Smooth muscle cell (in vitro differentiated cells): ENCODE results near the gene ASF1A. TPM values are rescaled to one million over a fixed set of nuclear protein-coding genes. Genes with fewer than 3 reads are reported as not detected.

Experiments used
- DNase-seq: peaks from one replicate; lab custom pipeline; 2025; ENCODE audit not compliant: unreplicated experiment; lab: John Stamatoyannopoulos, UW
- H2AFZ ChIP-seq: fragments of 200-600 bp; sonication (generic); 2 replicates; pipeline ENCODE4 v1.6.0; 2016; ENCODE audit warnings: antibody characterized with exemption, low read depth, mild to moderate bottlenecking
- H3F3A ChIP-seq: fragments of 200-600 bp; sonication (generic); 2 replicates; pipeline ENCODE4 v1.6.0; 2017; ENCODE audit warnings: antibody characterized with exemption, low read depth
- H3K27ac ChIP-seq: fragments of 200-600 bp; sonication (generic); 2 replicates; pipeline ENCODE4 v1.5.1; 2016; ENCODE audit warnings: low read depth, mild to moderate bottlenecking
- H3K27me3 ChIP-seq: fragments of 200-600 bp; sonication (generic); 2 replicates; pipeline ENCODE4 v1.6.1; 2016; ENCODE audit warnings: low read depth, mild to moderate bottlenecking
- H3K36me3 ChIP-seq: fragments of 200-600 bp; sonication (generic); 2 replicates; pipeline ENCODE4 v1.5.1; 2016; ENCODE audit warnings: low read depth
- H3K4me1 ChIP-seq: fragments of 200-600 bp; sonication (generic); 2 replicates; pipeline ENCODE4 v1.5.1; 2016; ENCODE audit warnings: low read depth
- H3K4me2 ChIP-seq: fragments of 200-600 bp; sonication (generic); 2 replicates; pipeline ENCODE4 v1.6.0; 2016; ENCODE audit warnings: mild to moderate bottlenecking
- H3K4me3 ChIP-seq: fragments of 200-600 bp; sonication (generic); 2 replicates; pipeline ENCODE4 v1.5.1; 2016; ENCODE audit warnings: mild to moderate bottlenecking
- H3K79me2 ChIP-seq: fragments of 200-600 bp; sonication (generic); 2 replicates; pipeline ENCODE4 v1.6.0; 2016; ENCODE audit warnings: low read depth, mild to moderate bottlenecking
- H3K9ac ChIP-seq: fragments of 200-600 bp; sonication (generic); 2 replicates; pipeline ENCODE4 v1.6.0; 2016; ENCODE audit warnings: low read depth
- H3K9me3 ChIP-seq: fragments of 200-600 bp; sonication (generic); replicated peaks from 2 replicates; pipeline ENCODE4 v1.5.1; 2016; ENCODE audit warnings: low read depth
- H4K20me1 ChIP-seq: fragments of 200-600 bp; sonication (generic); 2 replicates; pipeline ENCODE4 v1.6.0; 2016; ENCODE audit warnings: low read depth
- CTCF ChIP-seq: fragments of 200-600 bp; sonication (generic); IDR thresholded peaks from 2 replicates; pipeline ENCODE4 v1.5.1; 2017; ENCODE audit warnings: borderline replicate concordance, mild to moderate bottlenecking, antibody characterized with exemption; ENCODE audit not compliant: insufficient read depth, poor library complexity, severe bottlenecking
- WGBS: methylation state at CpG from one replicate; pipeline ENCODE4 v1.1.7; 2016; ENCODE audit warnings: low lambda C conversion rate; 5-methylcytosine and 5-hydroxymethylcytosine counted together
- polyA plus RNA-seq: library from polyadenylated mRNA; unstranded; fragments of >200 nt; fragmentation: Nextera tagmentation; extraction: Ambion mirVana; gene quantifications from 2 replicates; pipeline ENCODE4 v1.2.1, GENCODE V29; 2016
- total RNA-seq: library from RNA; depleted of rRNA; stranded (reverse); fragments of >200 nt; gene quantifications from 2 replicates; pipeline ENCODE4 v1.2.3, GENCODE V29; 2014

ASF1A gene
- total and polyA plus RNA-seq, 2 experiments from 2014 or later, result 33.4 to 38.8 TPM

- no peaks in the 10 kb centered on the region for H3K9me3 ChIP-seq
- WGBS, result 82% methylated on average over 2 of the region's 2 CpGs
- no peak for DNase-seq
- no peaks in the 10 kb centered on the region for H4K20me1 ChIP-seq
- TF ChIP-seq CTCF, result no peak
- H2AFZ ChIP-seq, result no peak overlapping the region
- H3K27ac ChIP-seq, result no peak overlapping the region
- H3F3A ChIP-seq, result no peaks in the 10 kb centered on the region
- H3K36me3 ChIP-seq, result no peaks in the 10 kb centered on the region
- no peak overlapping the region for H3K4me2 ChIP-seq
- H3K27me3 ChIP-seq, result no peaks in the 10 kb centered on the region
- peaks cover 20% of the 10 kb centered on the region for H3K79me2 ChIP-seq
- no peak overlapping the region for H3K4me3 ChIP-seq
- no peaks in the 10 kb centered on the region for H3K4me1 ChIP-seq
- H3K9ac ChIP-seq, result no peak overlapping the region
These were observed 21.2 kb upstream of the ASF1A start for GRCh38 chr6:118872726-118873125.

- H3F3A ChIP-seq, result no peaks in the 10 kb centered on the region
- no peak overlapping the region for H2AFZ ChIP-seq
- H4K20me1 ChIP-seq, result no peaks in the 10 kb centered on the region
- H3K36me3 ChIP-seq, result no peaks in the 10 kb centered on the region
- DNase-seq, result no peak
- no peaks in the 10 kb centered on the region for H3K9me3 ChIP-seq
- no peak overlapping the region for H3K9ac ChIP-seq
- H3K79me2 ChIP-seq, result peaks cover 22% of the 10 kb centered on the region
- 87% methylated on average over 2 of the region's 2 CpGs for WGBS
- no peaks in the 10 kb centered on the region for H3K27me3 ChIP-seq
- TF ChIP-seq CTCF, result no peak
- H3K4me3 ChIP-seq, result no peak overlapping the region
- no peak overlapping the region for H3K4me2 ChIP-seq
- no peak overlapping the region for H3K27ac ChIP-seq
- no peaks in the 10 kb centered on the region for H3K4me1 ChIP-seq
These were observed 20.7 kb upstream of the ASF1A start for GRCh38 chr6:118873239-118873638.

GRCh38 chr6:118875672-118876071 is 18.3 kb upstream of the ASF1A start:
- Histone ChIP-seq H3K9ac (no peak overlapping the region), H3K27ac (peak overlapping the region; percentile 80), H3K36me3 (no peaks in the 10 kb centered on the region), H3K4me2 (no peak overlapping the region), H3K79me2 (peaks cover 27% of the 10 kb centered on the region), H3K27me3 (no peaks in the 10 kb centered on the region), H2AFZ (no peak overlapping the region), H3F3A (no peaks in the 10 kb centered on the region), H3K4me1 (no peaks in the 10 kb centered on the region), H3K9me3 (no peaks in the 10 kb centered on the region), H4K20me1 (no peaks in the 10 kb centered on the region), H3K4me3 (no peak overlapping the region)
- TF ChIP-seq CTCF, result no peak
- DNase-seq, result no peak
- 100% methylated on average over 2 of the region's 2 CpGs for WGBS

- no peak overlapping the region for H3K4me3 ChIP-seq
- no peaks in the 10 kb centered on the region for H4K20me1 ChIP-seq
- no peaks in the 10 kb centered on the region for H3K36me3 ChIP-seq
- TF ChIP-seq CTCF, result no peak
- no peaks in the 10 kb centered on the region for H3F3A ChIP-seq
- H3K79me2 ChIP-seq, result peaks cover 28% of the 10 kb centered on the region
- no peaks in the 10 kb centered on the region for H3K27me3 ChIP-seq
- no peak overlapping the region for H2AFZ ChIP-seq
- no peak for DNase-seq
- H3K4me2 ChIP-seq, result peak overlapping the region; percentile 67
- no peaks in the 10 kb centered on the region for H3K4me1 ChIP-seq
- peak overlapping the region; percentile 50 for H3K9ac ChIP-seq
- peak overlapping the region; percentile 80 for H3K27ac ChIP-seq
- WGBS, result 58% methylated on average over 1 of the region's 1 CpG
- H3K9me3 ChIP-seq, result no peaks in the 10 kb centered on the region
These were observed 17.8 kb upstream of the ASF1A start for GRCh38 chr6:118876198-118876597.
